WTC11 (cell line): Measurements from ENCODE around the gene MGARP. TPM values are rescaled to one million over a fixed set of nuclear protein-coding genes. Genes with fewer than 3 reads are reported as not detected.

Experiments used
- ATAC-seq: fragments of 200-7000 bp; cut with Tn5 transposase; 2 replicates; pipeline ENCODE4 v1.10.0; 2021; ENCODE audit warnings: mild to moderate bottlenecking, moderate library complexity
- CTCF ChIA-PET: fragments of 300-600 bp; sonication (Branson Sonifier 250); formaldehyde crosslinking; loops from one replicate; lab custom pipeline; 2021; ENCODE audit warnings: antibody characterized with exemption; lab: Charles Lee
- POLR2A ChIA-PET: fragments of 350-600 bp; sonication (Branson Sonifier 250); formaldehyde crosslinking; loops from one replicate; lab custom pipeline; 2021; ENCODE audit warnings: antibody characterized with exemption; lab: Charles Lee
- DNase-seq: peaks from one replicate; pipeline ENCODE4 v3.0.0; 2021; ENCODE audit warnings: low spot score
- H3K27ac Mint-ChIP-seq: 2 replicates; pipeline ENCODE4 v1.8.0; 2021; ENCODE audit warnings: mixed read lengths
- H3K27me3 Mint-ChIP-seq: 2 replicates; pipeline ENCODE4 v1.8.0; 2021; ENCODE audit warnings: low read depth, mild to moderate bottlenecking, moderate library complexity, mixed read lengths
- H3K36me3 Mint-ChIP-seq: 2 replicates; pipeline ENCODE4 v1.8.0; 2021; ENCODE audit warnings: mixed read lengths
- H3K4me1 Mint-ChIP-seq: 2 replicates; pipeline ENCODE4 v1.8.0; 2022; ENCODE audit warnings: mixed read lengths
- H3K4me3 Mint-ChIP-seq: 2 replicates; pipeline ENCODE4 v1.8.0; 2021; ENCODE audit warnings: mild to moderate bottlenecking, moderate library complexity, mixed read lengths
- H3K9me3 Mint-ChIP-seq: 2 replicates; pipeline ENCODE4 v1.8.0; 2021; ENCODE audit warnings: mixed read lengths
- ATF2 ChIP-seq: sonication (generic); formaldehyde crosslinking; IDR thresholded peaks from 2 replicates; pipeline ENCODE4 v1.8.1; 2022; ENCODE audit warnings: low read depth, missing genetic modification reagents, borderline replicate concordance
- ERG ChIP-seq: fragments of 250-450 bp; sonication (Bioruptor Pico); IDR thresholded peaks from 2 replicates; pipeline ENCODE4 v1.8.0; 2021; ENCODE audit warnings: mild to moderate bottlenecking
- FOXP1 ChIP-seq: sonication (generic); formaldehyde crosslinking; IDR thresholded peaks from 2 replicates; pipeline ENCODE4 v1.8.0; 2022; ENCODE audit warnings: missing genetic modification reagents, mild to moderate bottlenecking, moderate library complexity, borderline replicate concordance
- GRHL2 ChIP-seq: fragments of 250-450 bp; sonication (Bioruptor Pico); IDR thresholded peaks from 2 replicates; pipeline ENCODE4 v1.8.0; 2022; ENCODE audit warnings: mild to moderate bottlenecking, moderate library complexity; ENCODE audit not compliant: insufficient replicate concordance, severe bottlenecking
- HMGXB4 ChIP-seq: sonication (generic); formaldehyde crosslinking; IDR thresholded peaks from 2 replicates; pipeline ENCODE4 v1.8.1; 2023; ENCODE audit warnings: mild to moderate bottlenecking, moderate library complexity, missing genetic modification reagents
- JAZF1 ChIP-seq: fragments of 250-450 bp; sonication (Bioruptor Pico); IDR thresholded peaks from 2 replicates; pipeline ENCODE4 v1.9.0; 2021; ENCODE audit warnings: moderate library complexity, mild to moderate bottlenecking, inconsistent platforms
- NFYB ChIP-seq: sonication (generic); formaldehyde crosslinking; conservative IDR thresholded peaks from 2 replicates; pipeline ENCODE4 v1.8.0; 2022; ENCODE audit warnings: low read depth, missing genetic modification reagents
- PRDM15 ChIP-seq: sonication (generic); formaldehyde crosslinking; IDR thresholded peaks from 2 replicates; pipeline ENCODE4 v1.8.0; 2022; ENCODE audit warnings: missing genetic modification reagents
- PREB ChIP-seq: sonication (generic); formaldehyde crosslinking; IDR thresholded peaks from 2 replicates; pipeline ENCODE4 v1.8.1; 2022; ENCODE audit warnings: mild to moderate bottlenecking, missing genetic modification reagents, moderate library complexity, borderline replicate concordance
- PRRX2 ChIP-seq: fragments of 250-450 bp; sonication (Bioruptor Pico); IDR thresholded peaks from 2 replicates; pipeline ENCODE4 v1.8.0; 2021; ENCODE audit warnings: mild to moderate bottlenecking
- SMAD3 ChIP-seq: sonication (generic); formaldehyde crosslinking; IDR thresholded peaks from 2 replicates; pipeline ENCODE4 v1.8.0; 2022; ENCODE audit warnings: missing genetic modification reagents, mild to moderate bottlenecking, borderline replicate concordance
- ZBTB43 ChIP-seq: sonication (generic); formaldehyde crosslinking; IDR thresholded peaks from 2 replicates; pipeline ENCODE4 v1.8.1; 2023; ENCODE audit warnings: mild to moderate bottlenecking, missing genetic modification reagents
- ZNF396 ChIP-seq: fragments of 250-450 bp; sonication (Bioruptor Pico); IDR thresholded peaks from 2 replicates; pipeline ENCODE4 v1.8.0; 2021; ENCODE audit warnings: mild to moderate bottlenecking, moderate library complexity, borderline replicate concordance
- ZNF423 ChIP-seq: fragments of 250-450 bp; sonication (Bioruptor Pico); IDR thresholded peaks from 2 replicates; pipeline ENCODE4 v2.1.2; 2022; ENCODE audit warnings: mild to moderate bottlenecking, moderate library complexity
- ZNF512 ChIP-seq: sonication (generic); formaldehyde crosslinking; IDR thresholded peaks from 2 replicates; pipeline ENCODE4 v1.8.1; 2022; ENCODE audit warnings: missing genetic modification reagents, borderline replicate concordance
- total RNA-seq: library from RNA; stranded (reverse); gene quantifications from 3 replicates; pipeline ENCODE4 v1.2.3, GENCODE V29; 2021

MGARP gene
- total RNA-seq, 1 experiment from 2014 or later: 4.6 TPM

GRCh38 chr4:139253713-139254112, 26.3 kb downstream of the MGARP start:
- H3K4me1 Mint-ChIP-seq: peaks cover 2% of the 10 kb centered on the region; the same call in 1 of the 2 replicates
- ATAC-seq: no peak
- ChIA-PET POLR2A (no interaction called here), CTCF (interaction anchor here (0.8 to 1.8 kb wide), 4 partner anchors 11 to 223 kb away, joined by 3 to 6 read pairs (median 5); no protein-coding TSS in a partner anchor)
- no peaks in the 10 kb centered on the region for H3K27me3 Mint-ChIP-seq
- no peak for TF ChIP-seq NFYB
- TF ChIP-seq GRHL2: no peak
- no peak for TF ChIP-seq ZNF512 (CRISPR knock-in tag)
- no peak for TF ChIP-seq PREB
- TF ChIP-seq SMAD3 (CRISPR knock-in tag): no peak
- no peak for TF ChIP-seq ATF2 (CRISPR knock-in tag)
- no peak for TF ChIP-seq HMGXB4 (CRISPR knock-in tag)
- no peak for TF ChIP-seq FOXP1
- TF ChIP-seq ERG (CRISPR knock-in tag): no peak
- no peak for TF ChIP-seq PRDM15 (CRISPR knock-in tag)
- TF ChIP-seq ZNF423 (CRISPR knock-in tag): no peak
- TF ChIP-seq ZNF396 (CRISPR knock-in tag): no peak
- TF ChIP-seq PRRX2 (CRISPR knock-in tag): no peak
- TF ChIP-seq ZBTB43 (CRISPR knock-in tag): no peak
- no peak for TF ChIP-seq JAZF1
- no peaks in the 10 kb centered on the region for H3K9me3 Mint-ChIP-seq
- no peak for DNase-seq
- H3K4me3 Mint-ChIP-seq: no peak overlapping the region
- H3K27ac Mint-ChIP-seq: no peak overlapping the region
- H3K36me3 Mint-ChIP-seq: no peaks in the 10 kb centered on the region
